ENCODE measurements around the gene SLC38A10.
A peak's percentile ranks its signal among the peaks of the same experiment; 100 is the strongest.

Gene SLC38A10

GRCh38 chr17:81295676-81296381 is 722 bp upstream of the SLC38A10 start:
- DNase-seq = peak; percentile 86

DNA sequence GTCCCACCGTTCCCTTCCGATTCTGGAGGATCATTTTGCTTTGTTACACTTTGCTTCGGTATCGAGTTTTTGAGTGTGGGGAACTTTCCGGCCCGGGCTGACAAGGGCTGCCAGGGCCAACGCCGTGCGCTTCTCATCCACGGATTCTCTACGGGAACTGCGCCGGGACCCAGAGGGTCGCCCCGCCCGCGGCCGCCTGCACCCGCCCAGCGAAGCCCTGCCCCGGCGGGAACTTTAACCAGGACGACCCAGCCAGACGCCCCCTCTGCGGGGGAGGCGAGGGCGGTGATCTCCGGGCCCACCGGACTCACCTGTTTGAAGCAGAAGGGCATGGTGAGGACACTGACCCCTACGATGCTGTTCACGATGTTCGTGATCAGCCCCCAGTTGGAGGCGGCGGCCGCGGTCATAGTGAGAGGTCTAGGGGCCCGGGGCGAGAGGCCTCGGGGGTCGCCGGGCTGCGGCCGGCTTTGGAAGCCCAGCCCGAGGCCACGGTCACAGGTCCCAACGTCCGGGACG is 536 bp downstream of the SLC38A10 start:
- peak; percentile 25 for DNase-seq

DNA sequence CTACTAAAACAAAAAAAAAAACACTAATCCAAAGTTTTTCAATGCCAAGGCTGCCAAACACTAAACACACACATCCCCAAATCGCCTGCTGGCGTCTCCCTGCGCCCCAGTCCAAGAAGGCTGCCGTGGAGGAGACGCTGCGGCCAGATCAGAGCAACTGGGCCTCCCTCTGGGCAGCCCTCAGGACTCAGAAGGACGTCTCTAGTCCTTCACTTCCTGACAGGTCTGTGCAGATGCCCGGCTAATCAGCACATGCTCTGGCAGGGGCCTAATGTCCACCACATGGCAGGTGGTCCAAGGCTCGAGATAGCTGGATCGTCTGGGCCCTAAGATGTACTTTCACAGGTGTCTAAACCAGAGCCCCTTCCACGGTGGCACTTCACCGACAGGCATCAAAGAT is 2.7 kb downstream of the SLC38A10 start:
- DNase-seq = no peak

DNA sequence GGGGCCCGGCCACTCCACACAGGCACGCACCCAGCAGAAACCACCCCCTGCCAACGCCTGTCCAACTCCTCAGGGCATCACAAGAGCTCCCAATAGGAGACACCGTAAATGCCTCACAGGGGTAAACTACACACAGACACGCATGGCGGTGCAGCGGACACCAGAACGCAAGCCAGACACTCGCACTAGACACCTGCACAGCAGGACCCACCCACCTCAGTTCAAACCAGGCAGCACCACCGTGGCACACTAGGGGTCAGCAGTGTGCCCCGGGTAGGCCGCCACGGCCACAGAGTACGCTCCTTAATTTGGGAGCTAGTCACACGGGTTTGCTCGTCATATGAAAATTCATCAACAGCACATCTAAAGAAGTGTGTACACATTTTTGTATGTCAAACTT is 3.4 kb downstream of the SLC38A10 start:
- peak; percentile 43 for DNase-seq

DNA sequence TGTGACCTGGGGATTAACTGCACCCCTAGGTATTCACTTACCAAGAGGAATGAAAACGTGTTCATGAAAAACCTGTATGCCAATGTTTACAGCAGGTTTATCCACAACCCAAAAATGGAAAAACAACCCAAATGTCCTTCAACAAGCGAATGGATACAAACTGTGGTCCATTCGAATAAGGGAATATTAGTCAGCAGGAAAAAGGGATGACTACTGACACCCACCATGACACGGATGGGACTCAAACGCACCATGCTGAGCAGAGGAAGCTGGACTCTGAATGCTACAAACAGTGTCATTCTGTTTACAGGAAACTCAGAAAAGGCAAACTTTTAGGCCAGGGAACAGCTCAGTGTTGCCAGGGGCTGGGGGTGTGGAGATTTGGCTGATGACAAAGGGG is 4.9 kb downstream of the SLC38A10 start:
- no peak for DNase-seq

- DNase-seq = no peak
These were observed 5.5 kb downstream of the SLC38A10 start for GRCh38 chr17:81289627-81290026.

GRCh38 chr17:81288715-81289114 is 6.4 kb downstream of the SLC38A10 start:
- DNase-seq = no peak

DNA sequence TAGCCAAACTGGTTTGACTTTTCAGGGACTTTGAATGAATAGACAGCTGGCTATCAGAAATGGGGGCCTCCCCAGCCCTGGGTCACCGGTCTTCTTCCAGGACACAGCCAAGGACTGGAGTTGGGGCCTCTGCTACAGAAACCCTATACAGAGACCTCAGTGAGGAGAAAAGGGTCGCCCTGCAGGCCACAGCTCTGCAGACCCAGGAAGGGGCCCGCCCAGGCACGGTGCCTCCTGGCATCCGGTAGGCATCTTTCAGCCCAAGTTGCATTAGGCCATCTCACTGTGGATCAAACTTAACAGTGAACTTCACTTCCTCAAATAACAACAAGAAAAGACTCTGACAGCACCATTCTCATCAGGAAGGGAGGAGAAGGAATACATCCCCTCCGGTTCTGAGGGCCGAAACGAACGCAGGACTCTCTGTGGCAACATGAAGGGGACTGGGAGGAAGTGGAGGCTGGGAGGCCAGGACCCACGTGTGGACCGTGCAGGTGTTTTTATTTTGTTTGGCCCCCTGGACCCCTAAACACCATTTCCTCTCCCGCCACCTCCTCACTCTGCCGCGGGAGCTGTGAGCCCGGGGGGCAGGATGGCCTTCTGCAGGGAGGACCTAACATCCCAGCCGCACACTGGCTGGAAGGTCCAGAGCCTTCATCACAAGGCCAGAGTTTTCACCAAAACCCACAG is 7.2 kb downstream of the SLC38A10 start:
- DNase-seq = no peak

DNA sequence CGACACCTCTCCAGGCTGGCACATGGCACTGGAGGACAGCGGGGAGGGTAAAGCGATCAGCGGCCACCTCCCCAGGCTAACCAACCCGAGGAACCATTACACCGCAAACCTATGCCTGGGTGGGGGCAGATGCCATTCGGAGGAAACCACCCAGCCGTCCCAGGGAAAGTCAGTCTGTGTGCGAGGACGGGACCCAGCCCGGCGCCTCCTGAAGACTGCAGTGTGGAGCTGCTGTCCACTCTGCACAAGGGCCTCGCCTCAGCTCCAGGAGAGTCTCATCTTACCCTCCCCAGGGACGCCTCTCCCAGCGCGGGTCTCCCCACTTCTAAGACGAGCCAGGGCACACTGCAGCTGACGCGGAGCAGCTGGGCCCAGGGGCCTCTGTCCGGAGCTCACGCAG is 8.0 kb downstream of the SLC38A10 start:
- no peak for DNase-seq

DNA sequence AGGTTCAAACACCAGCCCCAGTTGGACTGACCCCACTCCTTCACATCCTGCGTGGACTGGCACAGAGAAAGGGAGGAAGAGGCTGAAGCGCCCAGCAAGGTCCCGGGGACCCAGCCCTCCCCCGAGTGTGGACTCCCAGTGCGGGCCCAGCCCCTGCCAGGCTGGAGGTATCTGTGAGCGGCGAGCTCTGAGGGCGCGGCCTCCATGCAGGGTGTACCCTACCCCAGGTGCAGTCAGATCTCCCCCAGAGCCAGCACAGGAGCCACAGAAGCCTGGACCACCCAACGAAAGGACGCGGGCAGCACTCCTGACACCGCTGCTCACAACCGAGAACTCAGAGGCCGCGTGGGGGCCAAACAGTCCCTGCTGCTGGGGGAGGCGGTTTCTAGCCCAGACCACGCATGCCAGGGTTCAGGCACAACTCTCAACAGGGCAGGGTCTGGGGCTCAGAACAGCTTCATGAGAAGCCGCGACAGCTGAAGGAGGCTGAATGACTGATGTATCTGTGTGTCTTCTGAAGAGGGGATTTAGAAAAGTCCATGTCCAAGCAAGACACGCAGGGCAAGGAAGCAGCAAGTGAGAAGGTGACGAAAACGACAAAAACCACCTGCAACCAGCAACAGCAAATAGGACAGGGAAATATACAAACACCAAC is 8.5 kb downstream of the SLC38A10 start:
- no peak for DNase-seq

- DNase-seq = no peak
These were observed 9.2 kb downstream of the SLC38A10 start for GRCh38 chr17:81285894-81286293.

GRCh38 chr17:81285179-81285878 is 9.8 kb downstream of the SLC38A10 start:
- DNase-seq = no peak

GRCh38 chr17:81282876-81283275 is 12.2 kb downstream of the SLC38A10 start:
- DNase-seq = no peak

DNA sequence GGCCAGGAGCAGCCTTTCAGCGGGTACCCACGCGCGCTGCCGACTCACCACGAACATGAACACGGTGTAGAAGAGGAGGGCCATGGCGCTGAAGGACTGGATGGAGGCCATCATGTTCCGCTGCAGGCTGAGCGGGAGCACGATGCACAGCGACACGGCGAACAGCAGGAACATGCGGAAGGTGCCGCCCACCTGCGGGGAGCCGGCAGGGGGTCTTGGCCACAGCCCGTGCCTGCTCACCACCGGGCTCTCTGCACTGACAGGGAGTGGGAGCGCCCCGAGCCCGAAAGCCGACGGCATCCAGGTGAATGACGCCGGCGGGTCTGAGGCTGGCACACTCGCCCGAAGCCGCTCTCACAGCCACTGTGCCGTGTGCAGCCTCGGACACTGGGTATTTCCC is 13.0 kb downstream of the SLC38A10 start:
- DNase-seq = no peak

GRCh38 chr17:81280571-81280970 is 14.5 kb downstream of the SLC38A10 start:
- no peak for DNase-seq

DNA sequence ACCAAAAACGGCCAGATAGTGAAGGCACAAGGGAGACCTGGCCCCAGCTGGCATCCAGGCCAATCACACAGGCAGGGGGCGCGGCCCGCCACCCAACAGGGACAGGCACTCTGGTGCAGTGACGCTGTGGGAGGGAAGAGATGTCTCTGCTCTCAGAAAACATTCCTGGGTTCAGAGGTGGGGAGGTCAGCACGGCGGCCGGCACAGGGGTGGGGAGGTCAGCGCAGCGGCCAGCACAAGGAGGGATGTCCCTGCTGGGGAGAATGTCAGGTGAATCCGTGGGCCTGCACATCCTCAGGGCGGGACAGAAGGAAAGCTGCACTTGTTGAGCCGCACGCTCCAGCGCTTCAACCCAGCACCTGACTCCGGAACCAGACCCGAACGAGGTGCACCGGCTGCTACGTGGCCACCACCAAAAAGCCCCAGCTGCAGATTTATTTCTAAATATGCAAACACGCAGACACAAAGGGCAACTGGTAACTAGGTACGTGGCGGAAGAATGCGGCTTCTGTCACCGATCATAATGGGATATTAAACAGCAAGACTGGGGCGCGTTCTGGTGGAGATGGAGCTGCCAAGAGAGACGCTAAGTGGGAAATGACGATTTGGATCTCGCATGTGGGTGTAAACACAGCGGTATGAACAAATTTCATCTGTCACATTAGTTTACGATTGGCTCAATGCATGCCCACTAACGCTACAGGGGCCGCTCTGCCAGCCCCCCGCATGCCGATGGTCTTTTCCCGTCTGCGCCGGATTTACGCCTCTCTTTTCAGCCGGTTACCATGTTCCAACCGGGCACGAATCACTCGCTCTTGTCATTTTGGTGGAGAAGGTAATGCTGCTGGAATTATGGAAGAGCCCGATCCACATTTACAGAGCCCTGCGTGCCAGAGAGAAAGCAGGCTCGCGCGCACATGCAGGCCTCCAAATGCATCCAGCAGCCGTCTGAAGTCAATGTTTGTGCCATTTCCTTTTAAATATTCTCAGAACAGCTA is 15.5 kb downstream of the SLC38A10 start:
- DNase-seq = no peak

DNA sequence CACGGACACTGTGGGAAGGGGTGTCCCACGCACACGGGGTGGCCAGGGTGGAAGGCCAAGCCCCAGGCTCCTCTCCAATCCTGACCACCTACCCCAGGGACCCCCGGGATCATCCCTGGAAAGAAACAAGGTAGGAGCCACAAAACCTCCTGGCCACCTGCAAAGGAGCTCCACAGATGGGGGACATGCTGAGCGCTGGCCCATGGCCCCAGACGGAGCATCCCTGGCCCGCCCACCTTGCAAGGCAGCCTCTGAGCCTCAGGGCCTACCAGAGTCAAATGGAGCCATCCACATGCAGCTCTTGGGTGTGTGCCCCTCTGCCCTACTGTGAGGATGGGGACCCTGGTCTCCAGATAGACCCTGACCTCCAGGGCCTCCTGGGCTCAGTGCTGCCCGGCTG is 16.3 kb downstream of the SLC38A10 start:
- no peak for DNase-seq

GRCh38 chr17:81277946-81278693 is 17.0 kb downstream of the SLC38A10 start:
- no peak for DNase-seq

DNA sequence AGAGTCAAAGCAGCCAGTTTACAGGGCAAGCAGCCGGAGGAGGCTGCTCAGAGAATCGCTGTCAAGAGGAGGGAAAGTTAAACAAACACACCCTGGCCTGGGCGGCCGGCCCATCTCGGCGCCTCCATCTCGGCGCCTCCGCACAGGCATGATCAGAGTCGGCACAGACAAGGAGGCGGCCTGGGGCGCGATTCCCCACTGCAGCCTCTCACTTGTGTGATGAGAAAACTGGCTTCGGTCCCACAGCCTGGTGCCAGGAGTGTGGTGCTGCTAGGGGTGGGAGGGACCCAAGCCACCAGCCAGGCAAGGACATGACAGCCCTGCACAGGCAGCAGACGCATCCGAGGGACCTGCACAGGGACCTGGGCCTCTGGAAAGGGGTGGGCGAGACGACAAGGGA is 17.7 kb downstream of the SLC38A10 start:
- no peak for DNase-seq

DNA sequence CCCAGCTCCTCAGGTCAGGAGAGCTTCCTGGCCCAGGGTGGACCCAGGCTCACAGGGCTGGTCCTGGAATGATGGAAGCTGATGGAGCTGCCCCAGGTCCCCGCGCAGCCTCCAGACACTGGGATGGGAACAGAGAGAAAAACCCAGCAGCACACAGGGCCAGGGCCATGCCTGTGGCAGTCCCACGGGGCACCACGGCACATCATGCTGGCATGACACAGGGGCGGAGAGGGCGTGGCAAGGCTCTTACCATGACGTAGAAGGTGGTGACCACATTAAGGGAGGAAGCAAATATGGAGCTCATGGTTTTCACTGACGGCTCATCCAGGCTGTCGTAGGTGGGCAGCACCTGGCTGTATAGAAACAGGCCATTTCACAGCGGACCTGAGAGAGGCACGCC is 18.3 kb downstream of the SLC38A10 start:
- no peak for DNase-seq

DNA sequence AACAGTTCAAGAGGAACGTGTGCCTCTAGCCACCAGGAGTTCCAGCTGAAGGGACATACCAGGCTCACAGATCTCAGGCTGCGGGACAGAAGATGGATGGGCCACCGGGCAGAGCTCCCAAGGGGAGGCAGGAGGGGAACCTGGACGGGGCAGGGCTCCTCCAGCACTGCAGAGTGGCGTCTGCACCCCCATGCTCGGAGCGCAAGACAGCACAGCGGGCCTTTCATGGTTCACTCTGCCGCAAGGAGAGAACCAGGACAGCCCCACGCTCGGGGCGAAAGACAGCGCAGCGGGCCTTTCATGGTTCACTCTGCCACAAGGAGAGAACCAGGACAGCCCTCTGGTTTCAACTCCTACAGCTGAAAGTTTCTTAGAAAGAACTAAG is 20.6 kb downstream of the SLC38A10 start:
- DNase-seq = no peak

All from NCI-H146 (cell line).